GM18870 (cell line): ENCODE measurements around the gene CCSER1.

Experiments used
- ATAC-seq: cut with Tn5 transposase; IDR thresholded peaks from one replicate; pipeline ENCODE4 v1.9.1; 2021; ENCODE audit warnings: moderate library complexity; ENCODE audit not compliant: unreplicated experiment

Gene CCSER1

GRCh38 chr4:90127223-90127705 lies at the start of gene CCSER1:
CCSER1 (plus strand) TSS chr4:90127394.
- ATAC-seq, result peak; percentile 47

GRCh38 chr4:90078440-90078839 lies 48.8 kb upstream of the CCSER1 start:
- ATAC-seq, result peak; percentile 88

GRCh38 chr4:90080116-90080515 lies 47.1 kb upstream of the CCSER1 start:
- ATAC-seq, result no peak

- no peak for ATAC-seq
These were observed 45.6 kb upstream of the CCSER1 start for GRCh38 chr4:90081432-90082144.

- ATAC-seq, result no peak
These were observed 44.7 kb upstream of the CCSER1 start for GRCh38 chr4:90082449-90082848.

- no peak for ATAC-seq
These were observed 42.8 kb upstream of the CCSER1 start for GRCh38 chr4:90084277-90084966.

- no peak for ATAC-seq
These were observed 42.3 kb upstream of the CCSER1 start for GRCh38 chr4:90084967-90085295.

- no peak for ATAC-seq
These were observed 33.7 kb upstream of the CCSER1 start for GRCh38 chr4:90093526-90093925.

GRCh38 chr4:90095000-90095399 lies 32.2 kb upstream of the CCSER1 start:
- no peak for ATAC-seq

- peak; percentile 70 for ATAC-seq
These were observed 27.4 kb upstream of the CCSER1 start for GRCh38 chr4:90099812-90100211.

- no peak for ATAC-seq
These were observed 23.2 kb upstream of the CCSER1 start for GRCh38 chr4:90103991-90104390.

GRCh38 chr4:90105274-90105673 lies 21.9 kb upstream of the CCSER1 start:
- ATAC-seq, result no peak

GRCh38 chr4:90112715-90113114 lies 14.5 kb upstream of the CCSER1 start:
- ATAC-seq, result no peak

GRCh38 chr4:90113881-90114457 lies 13.2 kb upstream of the CCSER1 start:
- no peak for ATAC-seq

- peak; percentile 84 for ATAC-seq
These were observed 8.5 kb upstream of the CCSER1 start for GRCh38 chr4:90118527-90119195.

GRCh38 chr4:90120037-90120436 lies 7.2 kb upstream of the CCSER1 start:
- no peak for ATAC-seq

GRCh38 chr4:90120815-90121214 lies 6.4 kb upstream of the CCSER1 start:
- no peak for ATAC-seq

GRCh38 chr4:90121676-90122354 lies 5.4 kb upstream of the CCSER1 start:
- no peak for ATAC-seq

GRCh38 chr4:90122355-90122748 lies 4.8 kb upstream of the CCSER1 start:
- ATAC-seq, result no peak

- no peak for ATAC-seq
These were observed 2.9 kb upstream of the CCSER1 start for GRCh38 chr4:90124276-90124675.

- ATAC-seq, result peak; percentile 15
These were observed 389 bp upstream of the CCSER1 start for GRCh38 chr4:90126805-90127204.
